HUES6 (cell line): ENCODE measurements around the gene NDUFAB1.
A peak's percentile ranks its signal among the peaks of the same experiment; 100 is the strongest.
"Not testable (repeated sequence)": the region's sequence is repeated elsewhere in the genome, so short reads cannot be mapped to it uniquely, and the experiment has no call there.

Experiments
- H3K27ac ChIP-seq: 2 replicates; pipeline ENCODE4 v1.7.0; 2013; ENCODE audit warnings: low read depth, mild to moderate bottlenecking, low read length, inconsistent platforms
- H3K27me3 ChIP-seq: 2 replicates; pipeline ENCODE4 v1.6.1; 2013; ENCODE audit warnings: low read length; ENCODE audit not compliant: control insufficient read depth, insufficient read depth
- H3K36me3 ChIP-seq: 2 replicates; pipeline ENCODE4 v1.6.1; 2013; ENCODE audit warnings: low read length; ENCODE audit not compliant: control insufficient read depth, insufficient read depth
- H3K4me1 ChIP-seq: 2 replicates; pipeline ENCODE4 v1.6.1; 2013; ENCODE audit warnings: low read length; ENCODE audit not compliant: control insufficient read depth, insufficient read depth
- H3K4me3 ChIP-seq: 2 replicates; pipeline ENCODE4 v1.5.1; 2013; ENCODE audit warnings: low read depth, low read length
- H3K9ac ChIP-seq: one replicate; pipeline ENCODE4 v1.6.1; 2013; ENCODE audit warnings: mild to moderate bottlenecking, low read length
- H3K9me3 ChIP-seq: 2 replicates; pipeline ENCODE4 v1.6.1; 2013; ENCODE audit warnings: low read depth, low read length; ENCODE audit not compliant: control insufficient read depth, insufficient read depth

Gene NDUFAB1

GRCh38 chr16:23584186-23585076, 11.7 kb downstream of the NDUFAB1 start:
- Histone ChIP-seq H3K4me3 (no peak overlapping the region), H3K36me3 (peaks cover 82% of the 10 kb centered on the region), H3K9me3 (no peaks in the 10 kb centered on the region), H3K27ac (no peak overlapping the region), H3K4me1 (no peaks in the 10 kb centered on the region), H3K9ac (no peak overlapping the region), H3K27me3 (no peaks in the 10 kb centered on the region)

GRCh38 chr16:23583271-23583670, 12.8 kb downstream of the NDUFAB1 start:
- peaks cover 79% of the 10 kb centered on the region for H3K36me3 ChIP-seq
- not testable (repeated sequence) for H3K27me3 ChIP-seq, H3K4me1 ChIP-seq, H3K27ac ChIP-seq, H3K9me3 ChIP-seq, H3K9ac ChIP-seq, H3K4me3 ChIP-seq

- H3K36me3 ChIP-seq, result peaks cover 72% of the 10 kb centered on the region
- H3K9me3 ChIP-seq, result no peaks in the 10 kb centered on the region
- H3K4me3 ChIP-seq, result no peak overlapping the region
- H3K4me1 ChIP-seq, result no peaks in the 10 kb centered on the region
- no peak overlapping the region for H3K9ac ChIP-seq
- no peaks in the 10 kb centered on the region for H3K27me3 ChIP-seq
- no peak overlapping the region for H3K27ac ChIP-seq
These were observed 14.4 kb downstream of the NDUFAB1 start for GRCh38 chr16:23581764-23582163.

GRCh38 chr16:23580391-23580790, 15.7 kb downstream of the NDUFAB1 start:
- no peaks in the 10 kb centered on the region for H3K9me3 ChIP-seq
- no peak overlapping the region for H3K4me3 ChIP-seq
- no peak overlapping the region for H3K27ac ChIP-seq
- H3K4me1 ChIP-seq, result no peaks in the 10 kb centered on the region
- no peaks in the 10 kb centered on the region for H3K27me3 ChIP-seq
- H3K9ac ChIP-seq, result no peak overlapping the region
- H3K36me3 ChIP-seq, result peaks cover 67% of the 10 kb centered on the region

GRCh38 chr16:23579371-23579770, 16.7 kb downstream of the NDUFAB1 start:
- Histone ChIP-seq H3K27ac (no peak overlapping the region), H3K4me1 (no peaks in the 10 kb centered on the region), H3K4me3 (no peak overlapping the region), H3K36me3 (peaks cover 62% of the 10 kb centered on the region), H3K9me3 (no peaks in the 10 kb centered on the region), H3K27me3 (no peaks in the 10 kb centered on the region), H3K9ac (no peak overlapping the region)

- Histone ChIP-seq H3K36me3 (peaks cover 69% of the 10 kb centered on the region), H3K27ac (peak overlapping the region; percentile 18; the same call in 1 of the 2 replicates), H3K27me3 (no peaks in the 10 kb centered on the region)
These were observed 17.9 kb downstream of the NDUFAB1 start for GRCh38 chr16:23578101-23578830.

GRCh38 chr16:23577493-23577892, 18.6 kb downstream of the NDUFAB1 start:
- Histone ChIP-seq H3K9me3 (no peaks in the 10 kb centered on the region), H3K36me3 (peaks cover 74% of the 10 kb centered on the region), H3K9ac (no peak overlapping the region), H3K4me1 (no peaks in the 10 kb centered on the region), H3K27ac (no peak overlapping the region), H3K4me3 (no peak overlapping the region), H3K27me3 (no peaks in the 10 kb centered on the region)

More at GRCh38 chr16:23578101-23578830, 17.9 kb downstream of the NDUFAB1 start:
- Histone ChIP-seq H3K4me1 (no peaks in the 10 kb centered on the region), H3K9ac (no peak overlapping the region), H3K4me3 (no peak overlapping the region), H3K9me3 (no peaks in the 10 kb centered on the region)

- no peak overlapping the region for H3K4me3 ChIP-seq
- no peaks in the 10 kb centered on the region for H3K9me3 ChIP-seq
- H3K27me3 ChIP-seq, result no peaks in the 10 kb centered on the region
- H3K9ac ChIP-seq, result no peak overlapping the region
- H3K4me1 ChIP-seq, result no peaks in the 10 kb centered on the region
- no peak overlapping the region for H3K27ac ChIP-seq
- peaks cover 75% of the 10 kb centered on the region for H3K36me3 ChIP-seq
These were observed 20.3 kb downstream of the NDUFAB1 start for GRCh38 chr16:23575834-23576233.

GRCh38 chr16:23573817-23574216, 22.3 kb downstream of the NDUFAB1 start:
- H3K9ac ChIP-seq, result no peak overlapping the region
- H3K4me3 ChIP-seq, result no peak overlapping the region
- no peak overlapping the region for H3K27ac ChIP-seq
- H3K27me3 ChIP-seq, result no peaks in the 10 kb centered on the region
- H3K4me1 ChIP-seq, result no peaks in the 10 kb centered on the region
- H3K9me3 ChIP-seq, result no peaks in the 10 kb centered on the region
- H3K36me3 ChIP-seq, result peaks cover 74% of the 10 kb centered on the region

- no peaks in the 10 kb centered on the region for H3K9me3 ChIP-seq
- no peak overlapping the region for H3K27ac ChIP-seq
- no peak overlapping the region for H3K9ac ChIP-seq
- H3K27me3 ChIP-seq, result no peaks in the 10 kb centered on the region
- no peaks in the 10 kb centered on the region for H3K4me1 ChIP-seq
- no peak overlapping the region for H3K4me3 ChIP-seq
- peaks cover 77% of the 10 kb centered on the region for H3K36me3 ChIP-seq
These were observed 23.7 kb downstream of the NDUFAB1 start for GRCh38 chr16:23572394-23572793.

- peaks cover 82% of the 10 kb centered on the region for H3K36me3 ChIP-seq
- no peak overlapping the region for H3K27ac ChIP-seq
- H3K9ac ChIP-seq, result no peak overlapping the region
These were observed 24.2 kb downstream of the NDUFAB1 start for GRCh38 chr16:23571895-23572294.

More at GRCh38 chr16:23571895-23572294, 24.2 kb downstream of the NDUFAB1 start:
- Histone ChIP-seq H3K4me1 (no peaks in the 10 kb centered on the region), H3K27me3 (no peaks in the 10 kb centered on the region), H3K9me3 (no peaks in the 10 kb centered on the region), H3K4me3 (no peak overlapping the region)
